ENCODE measurements around the gene GALM.
"Not testable (repeated sequence)": the region's sequence is repeated elsewhere in the genome, so short reads cannot be mapped to it uniquely, and the experiment has no call there.

Gene GALM

DNA sequence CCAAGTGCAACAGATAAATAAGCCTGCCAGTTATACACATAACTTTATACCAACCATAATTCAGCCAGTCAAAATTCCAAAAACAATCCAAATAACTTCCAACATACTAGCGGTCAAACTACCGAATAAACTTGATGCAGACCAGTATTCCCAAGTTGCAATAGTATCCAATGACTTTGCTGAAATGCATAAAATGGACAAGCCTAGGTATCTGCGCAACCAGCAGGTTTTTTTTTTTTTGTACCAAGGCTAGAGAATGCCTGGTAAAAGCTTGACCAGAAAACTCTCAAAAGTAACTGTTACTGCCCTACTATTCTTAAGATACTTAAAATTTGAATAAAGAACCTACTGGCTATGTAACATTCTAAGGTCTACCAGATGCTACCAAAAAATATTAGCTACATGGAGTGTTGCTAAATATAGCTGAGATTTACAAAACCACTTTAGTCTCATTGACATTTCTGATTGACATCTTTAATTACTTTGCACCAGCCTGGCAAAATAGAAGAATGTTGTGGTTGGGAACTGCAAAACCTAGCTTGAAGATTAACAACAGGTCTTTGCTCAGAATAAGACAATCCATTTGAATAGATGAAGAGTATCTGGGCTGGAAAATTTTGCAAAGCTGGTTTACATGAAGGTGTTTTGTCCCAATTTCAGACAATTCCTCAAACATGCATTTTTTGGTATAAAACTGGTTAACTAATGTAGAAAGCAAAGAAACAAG, 77.9 kb downstream of the GALM start:
- DNase-seq: no peak

DNA sequence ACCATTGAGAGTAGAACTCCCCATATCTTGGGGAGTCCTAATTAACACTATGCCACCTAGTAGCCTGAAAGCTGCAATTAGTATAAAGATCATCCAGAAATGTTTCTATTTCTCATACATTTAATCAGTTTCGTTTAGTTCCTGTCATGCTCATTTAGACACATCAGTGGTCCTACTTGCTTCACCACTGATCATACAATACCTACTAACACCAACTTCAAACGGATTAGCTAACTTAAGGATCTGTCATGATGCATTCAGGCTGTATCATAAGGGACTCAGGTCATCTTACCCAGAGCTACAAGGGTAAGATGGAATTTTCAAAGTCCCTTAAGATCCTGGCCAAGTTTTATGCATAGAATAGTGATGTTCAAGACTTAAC, 78.5 kb downstream of the GALM start:
- no peak for DNase-seq

- DNase-seq: no peak
These were observed 79.4 kb downstream of the GALM start for GRCh38 chr2:38745267-38745666.

DNA sequence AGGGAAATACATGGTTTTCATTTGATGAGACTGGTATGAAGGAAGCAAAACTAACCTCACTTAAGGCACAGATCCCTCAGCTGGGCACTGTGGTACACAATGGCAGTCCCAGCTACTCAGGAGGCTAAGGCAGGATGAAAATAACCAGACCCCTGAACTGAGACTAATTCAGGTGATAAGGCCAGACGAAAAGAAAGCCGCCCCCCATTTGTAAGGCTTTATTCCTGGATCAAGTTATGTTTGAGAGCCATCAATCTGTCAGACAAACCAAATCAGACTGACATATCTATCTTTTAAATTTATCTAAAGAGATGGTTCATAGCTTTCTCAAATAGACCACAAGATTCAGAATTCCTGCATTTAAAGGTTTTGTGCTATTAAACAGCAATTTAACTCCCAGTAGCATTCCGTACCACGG, 81.1 kb downstream of the GALM start:
- no peak for DNase-seq

- DNase-seq: no peak
These were observed 81.9 kb downstream of the GALM start for GRCh38 chr2:38747819-38748218.

DNA sequence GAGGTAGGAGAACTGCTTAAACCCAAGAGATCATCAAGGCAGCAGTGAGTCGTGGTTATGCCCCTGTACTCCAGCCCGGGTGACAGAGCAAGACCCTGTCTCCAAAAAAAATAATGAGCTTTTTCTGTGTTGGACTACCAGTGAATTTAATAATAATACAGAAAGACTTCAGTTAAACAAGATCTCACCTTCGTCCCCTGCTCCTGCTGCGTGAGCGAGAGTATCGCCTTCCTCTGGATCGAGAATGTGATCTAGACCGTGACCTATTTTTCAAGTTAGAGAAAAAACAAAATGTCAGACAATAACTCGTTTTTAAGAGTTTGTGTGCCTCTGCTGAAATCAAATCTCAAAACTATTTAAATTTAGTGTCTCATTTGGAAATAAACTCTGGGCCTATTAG, 82.5 kb downstream of the GALM start:
- no peak for DNase-seq

DNA sequence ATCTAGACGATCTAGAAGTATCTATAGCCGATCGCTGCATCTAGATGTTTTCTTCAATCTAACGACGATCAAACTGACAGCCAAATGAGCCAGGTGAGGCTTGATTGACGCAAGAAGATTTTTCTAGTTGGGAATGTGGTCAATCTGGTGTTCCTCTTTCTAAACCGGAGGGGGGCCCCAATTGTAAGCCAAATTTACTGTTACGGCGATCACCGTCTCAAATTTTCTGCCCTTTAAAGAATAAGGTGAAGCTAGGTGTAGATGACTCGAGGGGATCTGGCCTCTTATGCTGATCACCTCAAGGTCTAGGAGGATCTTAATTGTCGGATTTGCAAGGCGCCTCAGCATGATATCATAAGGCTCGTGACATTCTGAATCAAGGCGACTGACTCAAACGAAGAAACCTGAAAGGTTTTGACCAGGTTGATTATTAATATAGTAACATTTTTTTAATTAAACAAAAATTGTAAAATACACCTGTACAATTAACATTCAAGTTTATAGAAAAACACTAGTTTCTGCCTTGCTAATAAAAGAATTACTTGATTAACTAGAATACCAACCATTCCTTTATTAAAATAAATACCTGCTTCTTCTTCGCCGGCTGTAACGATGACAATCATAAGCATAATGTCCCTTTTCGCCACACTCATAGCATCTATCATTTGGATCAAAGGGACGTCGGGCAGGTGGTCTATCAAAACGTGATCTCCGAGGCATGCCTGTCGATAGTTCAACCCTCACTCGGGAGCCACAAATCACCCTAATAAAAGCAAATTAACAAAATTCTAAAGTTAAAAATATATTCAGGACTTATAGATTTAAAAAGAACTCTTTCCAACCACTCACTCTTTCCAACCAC, 83.3 kb downstream of the GALM start:
- no peak for DNase-seq

DNA sequence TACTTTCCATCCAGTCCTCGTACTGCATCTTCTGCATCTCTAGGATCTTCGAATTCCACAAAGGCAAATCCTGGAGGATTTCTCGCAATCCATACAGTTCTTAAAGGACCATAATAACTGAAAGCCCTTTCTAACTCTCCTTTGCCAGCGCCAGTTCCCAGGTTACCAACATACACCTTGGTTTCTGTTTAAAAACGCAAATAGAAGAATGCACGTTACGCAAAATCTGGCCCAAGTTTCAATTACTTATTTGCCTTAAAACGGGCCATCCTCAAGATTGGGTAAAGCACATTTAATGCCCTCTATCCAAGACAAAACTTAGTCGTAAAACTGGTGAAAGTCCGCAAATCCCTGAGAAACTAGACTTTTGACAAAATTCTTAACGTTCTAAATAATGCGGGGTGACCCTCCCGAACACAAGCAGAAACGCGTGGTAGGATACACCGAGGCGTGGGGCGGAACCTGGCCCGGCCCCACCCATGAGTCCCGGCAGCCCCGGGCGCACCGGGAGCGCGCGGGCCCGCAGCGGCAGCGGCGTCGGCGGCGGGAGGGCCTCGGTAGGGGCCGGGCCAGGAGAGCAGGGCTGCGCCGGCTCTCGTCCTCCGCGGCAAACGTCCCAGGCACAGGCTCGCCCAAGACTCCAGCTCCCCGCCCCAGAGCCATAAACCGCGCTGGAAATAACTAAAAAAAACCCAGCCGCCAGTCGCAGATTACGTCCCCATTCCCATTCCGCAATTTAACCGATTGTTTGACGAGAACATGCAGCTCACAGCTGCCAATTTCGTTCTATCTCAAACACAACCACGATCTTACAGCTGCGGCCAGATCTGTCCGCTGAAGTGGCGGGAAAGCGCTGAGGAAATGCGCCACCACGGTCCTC, 84.3 kb downstream of the GALM start:
- DNase-seq: peak; percentile 52

DNA sequence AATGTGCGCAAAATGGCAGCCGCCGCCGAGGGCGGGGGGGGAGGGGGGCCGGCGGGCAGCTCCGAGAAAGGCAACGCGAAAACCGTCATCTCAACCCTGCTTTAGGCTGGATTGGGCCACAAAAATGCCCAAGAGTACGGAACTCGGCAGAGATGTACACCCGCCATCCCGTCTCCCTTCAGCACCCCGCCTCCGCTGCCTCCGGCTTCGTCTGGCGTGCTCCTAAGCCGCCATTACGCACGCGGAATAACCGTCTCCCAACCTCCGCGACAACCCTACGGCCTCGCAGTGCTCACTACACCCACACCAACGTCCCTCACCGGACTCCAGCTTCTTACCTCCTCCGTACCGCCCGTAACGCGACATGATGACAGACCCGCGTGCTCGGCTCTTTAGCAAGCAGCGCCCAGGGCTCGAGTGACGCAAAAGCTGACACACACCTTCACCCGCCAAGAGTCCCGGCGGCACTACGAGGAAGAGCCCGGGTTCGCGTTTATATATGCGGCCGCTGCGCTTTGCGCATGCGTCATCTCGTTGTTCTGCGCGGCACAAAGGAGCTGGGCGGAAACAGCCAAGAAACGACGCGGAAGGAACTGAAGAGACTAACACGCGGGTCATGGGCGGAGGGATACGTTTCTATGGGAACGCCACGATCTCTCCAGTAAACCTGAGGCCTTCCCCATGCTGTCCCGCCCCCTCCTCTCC, 85.1 kb downstream of the GALM start, which contains the start of gene SRSF7:
Gene SRSF7, minus strand, starts transcription at position 471 of the 705 bp plus-strand sequence. Its CDS starts 105 bp downstream, at position 366.
- peak; percentile 94 to 98 for DNase-seq

GRCh38 chr2:38751596-38752410, 85.9 kb downstream of the GALM start:
- no peak for DNase-seq

GRCh38 chr2:38754049-38754448, 88.1 kb downstream of the GALM start:
- no peak for DNase-seq

- DNase-seq: no peak
These were observed 88.6 kb downstream of the GALM start for GRCh38 chr2:38754506-38754905.

GRCh38 chr2:38755891-38756290, 90.0 kb downstream of the GALM start:
- DNase-seq: not testable (repeated sequence)

DNA sequence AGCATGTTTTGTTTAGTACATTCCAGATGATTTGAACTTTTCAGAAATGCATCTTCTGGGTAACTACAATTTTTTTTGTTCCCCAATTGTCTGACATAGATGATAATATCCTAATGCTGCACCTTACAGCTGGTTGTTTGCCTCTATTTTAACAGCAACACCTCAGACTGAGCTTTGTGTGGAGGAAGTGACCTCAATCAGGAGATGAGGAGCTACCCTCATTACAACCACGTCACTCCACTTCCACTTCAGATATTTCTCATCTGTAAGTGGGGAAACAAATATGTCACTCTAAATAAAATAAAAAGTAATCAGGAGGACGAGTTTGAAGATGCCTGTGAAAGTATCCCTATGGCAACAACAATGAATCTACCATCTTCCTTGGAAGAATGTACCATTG, 97.3 kb downstream of the GALM start:
- no peak for DNase-seq

DNA sequence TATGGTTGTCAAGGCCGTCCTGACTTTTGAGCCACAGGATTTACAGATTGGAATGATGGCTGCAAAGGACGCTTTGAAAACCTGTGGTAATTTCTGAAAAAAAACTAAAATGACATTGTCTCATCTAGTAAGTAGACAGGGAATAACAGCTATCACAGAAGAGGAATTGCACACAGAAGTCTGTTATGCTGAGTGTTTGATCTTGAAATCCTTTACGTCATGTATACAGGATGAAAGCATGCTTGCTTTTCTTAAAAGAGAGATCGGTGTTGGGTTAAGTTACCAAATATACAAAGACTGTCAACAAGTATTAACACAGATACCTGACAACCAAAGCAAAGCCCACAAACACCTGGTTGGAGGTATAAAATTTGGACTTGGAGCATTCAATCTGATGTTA, 97.8 kb downstream of the GALM start:
- no peak for DNase-seq

DNA sequence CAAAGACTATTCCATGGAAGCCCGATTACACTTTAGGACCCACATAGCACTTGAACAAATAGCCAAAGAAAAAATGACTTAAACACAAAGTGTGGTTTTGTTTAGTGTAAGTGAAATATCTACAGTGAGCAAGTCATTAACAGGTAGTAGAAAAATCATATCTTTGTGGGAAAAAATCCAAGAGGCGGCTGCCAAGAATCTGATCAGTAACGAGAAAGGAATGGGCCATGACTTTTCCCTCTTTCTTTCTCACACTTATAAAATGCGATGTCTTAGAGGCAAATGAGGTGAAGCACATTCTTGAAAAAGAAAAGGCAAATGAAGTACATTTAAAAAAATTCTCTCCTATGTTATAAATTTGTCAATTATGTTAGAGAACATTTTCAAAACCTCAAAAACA, 99.2 kb downstream of the GALM start:
- no peak for DNase-seq

- no peak for DNase-seq
These were observed 99.6 kb downstream of the GALM start for GRCh38 chr2:38765551-38765950.

DNA sequence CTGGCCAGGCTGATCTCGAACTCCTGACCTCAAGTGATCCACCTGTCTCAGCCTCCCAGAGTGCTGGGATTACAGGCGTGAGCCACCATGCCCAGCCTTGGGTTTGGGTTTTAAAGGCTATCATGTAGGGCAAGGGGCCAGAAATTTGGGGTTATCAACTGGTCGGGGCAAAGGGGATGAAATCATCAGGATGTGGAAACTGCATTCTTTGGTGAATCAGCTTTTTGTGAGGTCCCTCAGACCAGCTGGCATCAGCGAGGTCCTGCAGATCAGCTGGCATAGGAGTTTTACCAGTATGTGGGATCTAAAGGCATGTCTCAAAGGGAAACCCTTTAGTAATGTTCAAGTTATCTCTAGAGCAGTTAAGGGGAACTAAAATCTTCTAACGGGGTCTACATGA, 105.7 kb downstream of the GALM start:
- DNase-seq: no peak

GRCh38 chr2:38775097-38775920, 109.4 kb downstream of the GALM start:
- DNase-seq: no peak

DNA sequence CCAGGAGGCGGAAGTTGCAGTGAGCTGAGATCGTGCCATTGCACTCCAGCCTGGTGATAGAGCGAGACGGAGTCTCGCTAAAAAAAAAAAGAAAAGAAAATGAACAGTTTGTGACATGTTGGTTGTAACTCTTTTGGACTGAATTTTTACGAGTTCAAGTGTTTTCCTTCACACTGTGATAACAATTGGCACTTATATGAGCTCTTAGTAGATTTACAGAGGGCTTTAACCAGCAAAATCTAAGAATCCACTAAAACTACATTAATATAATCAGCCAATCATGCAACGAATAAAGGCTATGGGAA, 110.0 kb downstream of the GALM start:
- no peak for DNase-seq

DNA sequence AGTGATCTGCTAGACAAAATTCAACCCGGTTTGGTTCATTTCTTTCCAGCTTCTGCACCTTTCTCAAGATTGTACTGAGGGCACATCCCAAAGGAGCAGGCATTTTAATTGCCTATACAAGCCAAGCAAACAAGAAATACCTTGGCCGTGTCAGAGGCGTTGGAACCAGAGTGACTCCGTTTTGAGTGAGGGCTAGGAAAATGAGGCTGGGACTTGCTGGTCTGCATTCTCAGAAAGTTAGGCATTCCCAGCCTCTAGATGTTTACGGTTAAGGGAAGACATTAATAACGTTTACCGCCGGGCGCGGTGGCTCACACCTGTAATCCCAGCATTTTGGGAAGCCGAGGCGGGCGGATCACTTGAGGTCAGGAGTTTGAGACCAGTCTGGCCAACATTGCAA, 110.6 kb downstream of the GALM start:
- no peak for DNase-seq
